Measurements from ENCODE around the gene SCARB1.

Gene SCARB1

GRCh38 chr12:124837958-124838803, 25.5 kb downstream of the SCARB1 start:
- no peak overlapping the region for H3K4me3 ChIP-seq (replicated peaks; ENCODE audit: low read depth, low read length)
- peak; percentile 98 for DNase-seq (ENCODE audit: low read depth)
- TF ChIP-seq, protein P1, sequence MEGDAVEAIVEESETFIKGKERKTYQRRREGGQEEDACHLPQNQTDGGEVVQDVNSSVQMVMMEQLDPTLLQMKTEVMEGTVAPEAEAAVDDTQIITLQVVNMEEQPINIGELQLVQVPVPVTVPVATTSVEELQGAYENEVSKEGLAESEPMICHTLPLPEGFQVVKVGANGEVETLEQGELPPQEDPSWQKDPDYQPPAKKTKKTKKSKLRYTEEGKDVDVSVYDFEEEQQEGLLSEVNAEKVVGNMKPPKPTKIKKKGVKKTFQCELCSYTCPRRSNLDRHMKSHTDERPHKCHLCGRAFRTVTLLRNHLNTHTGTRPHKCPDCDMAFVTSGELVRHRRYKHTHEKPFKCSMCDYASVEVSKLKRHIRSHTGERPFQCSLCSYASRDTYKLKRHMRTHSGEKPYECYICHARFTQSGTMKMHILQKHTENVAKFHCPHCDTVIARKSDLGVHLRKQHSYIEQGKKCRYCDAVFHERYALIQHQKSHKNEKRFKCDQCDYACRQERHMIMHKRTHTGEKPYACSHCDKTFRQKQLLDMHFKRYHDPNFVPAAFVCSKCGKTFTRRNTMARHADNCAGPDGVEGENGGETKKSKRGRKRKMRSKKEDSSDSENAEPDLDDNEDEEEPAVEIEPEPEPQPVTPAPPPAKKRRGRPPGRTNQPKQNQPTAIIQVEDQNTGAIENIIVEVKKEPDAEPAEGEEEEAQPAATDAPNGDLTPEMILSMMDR (IDR thresholded peaks at IDR 0.05; ENCODE audit: low read length, missing control alignments): no peak

DNA sequence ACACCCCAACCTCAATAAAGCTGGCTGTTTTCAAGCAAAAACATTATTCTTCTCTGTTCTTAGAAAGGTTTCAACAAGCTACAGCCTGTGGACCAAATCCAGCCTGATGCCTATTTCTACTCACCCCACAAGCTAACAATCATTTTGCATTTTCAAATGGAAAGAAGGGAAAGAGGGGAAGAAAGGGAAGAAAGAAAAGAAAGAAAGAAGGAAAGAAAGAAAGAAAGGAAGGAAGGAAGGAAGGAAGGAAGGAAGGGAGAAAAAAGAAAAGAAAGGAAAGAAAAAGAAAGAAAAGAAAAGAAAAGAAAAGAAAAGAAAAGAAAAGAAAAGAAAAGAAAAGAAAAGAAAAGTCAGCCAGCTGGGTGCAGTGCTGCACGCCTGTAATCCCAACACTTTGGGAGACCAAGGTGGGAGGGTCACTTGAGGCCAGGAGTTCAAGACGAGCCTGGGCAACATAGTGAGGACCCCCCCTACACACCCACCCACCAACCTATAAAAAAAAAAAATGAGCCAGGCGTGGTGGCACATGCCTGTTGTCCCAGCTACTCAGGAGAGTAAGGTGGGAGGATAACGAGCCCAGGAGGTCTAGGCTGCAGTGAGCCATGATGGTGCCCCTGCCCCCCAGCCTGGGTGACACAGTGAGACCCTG, 26.3 kb downstream of the SCARB1 start:
- no peak for DNase-seq (ENCODE audit: low read depth)
- TF ChIP-seq, protein P1 (IDR thresholded peaks at IDR 0.05; ENCODE audit: low read length, missing control alignments): no peak

GRCh38 chr12:124836759-124837158, 26.9 kb downstream of the SCARB1 start:
- no peak for DNase-seq (ENCODE audit: low read depth)
- TF ChIP-seq, protein P1 (IDR thresholded peaks at IDR 0.05; ENCODE audit: low read length, missing control alignments): no peak
- no peak overlapping the region for H3K4me3 ChIP-seq (replicated peaks; ENCODE audit: low read depth, low read length)

More for the DNA sequence above, 26.3 kb downstream of the SCARB1 start:
- no peak overlapping the region for H3K4me3 ChIP-seq (replicated peaks; ENCODE audit: low read depth, low read length)

DNA sequence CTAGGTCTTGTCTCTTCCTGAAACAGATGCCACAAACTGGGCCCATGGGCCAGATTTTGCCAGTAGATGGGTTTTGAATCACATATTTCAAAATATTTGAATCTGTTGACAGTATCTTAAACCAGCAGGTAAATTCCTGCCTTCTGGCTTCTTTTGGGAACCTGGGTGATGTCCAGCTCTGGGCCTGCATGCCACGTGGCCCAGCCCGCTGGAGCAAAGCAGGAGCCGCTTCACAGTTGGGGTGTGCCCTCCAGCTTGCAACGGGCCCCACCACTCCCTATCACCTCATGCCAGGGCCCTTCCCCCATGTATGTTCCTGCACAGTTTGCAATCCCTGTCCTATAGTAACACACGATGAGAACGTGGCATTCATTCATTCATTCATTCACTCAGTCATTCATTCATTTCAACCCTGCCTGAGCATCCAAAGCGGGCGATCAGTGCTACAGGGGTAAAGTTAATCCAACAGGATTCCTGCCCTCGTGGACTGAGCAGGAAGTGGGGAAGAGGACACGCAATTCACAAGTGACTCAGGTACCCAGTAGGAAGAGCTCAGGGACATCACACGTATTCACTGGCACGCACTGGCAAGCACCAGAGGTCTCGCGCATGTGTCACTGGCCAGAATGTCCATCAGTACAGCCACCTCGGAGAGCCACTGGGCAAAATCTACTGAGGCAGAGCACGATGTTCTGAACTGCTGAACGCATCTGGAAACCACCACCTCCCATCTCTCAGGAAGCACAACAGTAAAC, 27.8 kb downstream of the SCARB1 start:
- DNase-seq (ENCODE audit: low read depth): no peak
- no peak overlapping the region for H3K4me3 ChIP-seq (replicated peaks; ENCODE audit: low read depth, low read length)
- TF ChIP-seq, protein P1 (IDR thresholded peaks at IDR 0.05; ENCODE audit: low read length, missing control alignments): no peak

GRCh38 chr12:124834822-124835221, 28.8 kb downstream of the SCARB1 start:
- no peak overlapping the region for H3K4me3 ChIP-seq (replicated peaks; ENCODE audit: low read depth, low read length)
- no peak for DNase-seq (ENCODE audit: low read depth)
- TF ChIP-seq, protein P1 (IDR thresholded peaks at IDR 0.05; ENCODE audit: low read length, missing control alignments): no peak

DNA sequence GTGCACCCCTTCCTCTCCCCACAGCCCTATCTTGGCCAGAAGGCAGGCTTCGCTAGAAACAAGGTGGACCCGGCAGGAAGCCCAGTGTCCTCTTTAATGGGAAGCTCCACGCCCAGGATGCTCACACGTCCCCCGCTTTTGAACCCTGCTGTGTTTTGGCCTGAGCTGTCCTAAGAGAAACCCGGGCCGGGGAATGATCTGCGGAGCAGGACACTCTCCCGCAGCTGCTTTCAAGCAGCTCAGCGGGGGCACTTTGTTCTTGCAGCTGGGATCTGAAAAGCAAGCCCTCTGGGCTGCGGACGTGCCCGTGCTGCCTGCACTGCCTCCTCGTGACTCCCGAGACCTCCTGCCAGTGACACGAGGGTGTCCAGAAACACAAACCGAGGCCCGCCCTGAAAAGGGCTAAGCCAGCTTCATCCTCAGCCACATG, 30.0 kb downstream of the SCARB1 start:
- TF ChIP-seq, protein P1 (IDR thresholded peaks at IDR 0.05; ENCODE audit: low read length, missing control alignments): no peak
- no peak for DNase-seq (ENCODE audit: low read depth)
- H3K4me3 ChIP-seq (replicated peaks; ENCODE audit: low read depth, low read length): no peak overlapping the region
